Calu3 (cell line): Measurements from ENCODE around the gene ST8SIA1. TPM values are rescaled to one million over a fixed set of nuclear protein-coding genes. Genes with fewer than 3 reads are reported as not detected.

ENCODE experiments used
- BruUV-seq: library from RNA; stranded (reverse); fragments of 400-500 nt; replicated peaks from 2 replicates; lab custom pipeline; 2021; lab: Mats Ljungman, UMichigan
- CTCF ChIA-PET: fragments of 300-600 bp; sonication (Branson Sonifier 250); formaldehyde crosslinking; loops from one replicate; lab custom pipeline; 2022; ENCODE audit warnings: antibody characterized with exemption; lab: Charles Lee
- DNase-seq: peaks from one replicate; pipeline ENCODE4 v3.0.0; 2022
- H3K27ac Mint-ChIP-seq: one replicate; pipeline ENCODE4 v1.8.0; 2022; ENCODE audit warnings: mixed read lengths; ENCODE audit not compliant: unreplicated experiment
- H3K27me3 Mint-ChIP-seq: one replicate; pipeline ENCODE4 v1.8.0; 2022; ENCODE audit warnings: mixed read lengths; ENCODE audit not compliant: unreplicated experiment
- H3K36me3 Mint-ChIP-seq: one replicate; pipeline ENCODE4 v1.8.0; 2022; ENCODE audit warnings: mild to moderate bottlenecking, moderate library complexity, mixed read lengths; ENCODE audit not compliant: insufficient read depth, unreplicated experiment
- H3K4me1 Mint-ChIP-seq: one replicate; pipeline ENCODE4 v1.8.0; 2022; ENCODE audit warnings: mild to moderate bottlenecking, low read depth, mixed read lengths; ENCODE audit not compliant: unreplicated experiment
- H3K4me3 Mint-ChIP-seq: one replicate; pipeline ENCODE4 v1.8.0; 2022; ENCODE audit warnings: mild to moderate bottlenecking, low read depth, moderate library complexity, mixed read lengths; ENCODE audit not compliant: unreplicated experiment
- H3K9me3 Mint-ChIP-seq: one replicate; pipeline ENCODE4 v1.8.0; 2022; ENCODE audit warnings: low read depth, mixed read lengths; ENCODE audit not compliant: unreplicated experiment
- intact Hi-C: fragments of 100-400 bp; cut with micrococcal nuclease; formaldehyde crosslinking; loops from one replicate; pipeline ENCODE4 v1.10.0; 2022; ENCODE audit not compliant: unreplicated experiment
- total RNA-seq: library from RNA; stranded (reverse); gene quantifications from 2 replicates; pipeline ENCODE4 v1.2.3, GENCODE V29; 2022
- TF ChIP-seq, protein P1 (sequence below): fragments of 200-600 bp; IDR thresholded peaks from one replicate; pipeline ENCODE4 v1.8.0; 2022; ENCODE audit warnings: antibody characterized with exemption; ENCODE audit not compliant: unreplicated experiment

ST8SIA1 gene
- total RNA-seq, 1 experiment from 2014 or later: not detected

DNA sequence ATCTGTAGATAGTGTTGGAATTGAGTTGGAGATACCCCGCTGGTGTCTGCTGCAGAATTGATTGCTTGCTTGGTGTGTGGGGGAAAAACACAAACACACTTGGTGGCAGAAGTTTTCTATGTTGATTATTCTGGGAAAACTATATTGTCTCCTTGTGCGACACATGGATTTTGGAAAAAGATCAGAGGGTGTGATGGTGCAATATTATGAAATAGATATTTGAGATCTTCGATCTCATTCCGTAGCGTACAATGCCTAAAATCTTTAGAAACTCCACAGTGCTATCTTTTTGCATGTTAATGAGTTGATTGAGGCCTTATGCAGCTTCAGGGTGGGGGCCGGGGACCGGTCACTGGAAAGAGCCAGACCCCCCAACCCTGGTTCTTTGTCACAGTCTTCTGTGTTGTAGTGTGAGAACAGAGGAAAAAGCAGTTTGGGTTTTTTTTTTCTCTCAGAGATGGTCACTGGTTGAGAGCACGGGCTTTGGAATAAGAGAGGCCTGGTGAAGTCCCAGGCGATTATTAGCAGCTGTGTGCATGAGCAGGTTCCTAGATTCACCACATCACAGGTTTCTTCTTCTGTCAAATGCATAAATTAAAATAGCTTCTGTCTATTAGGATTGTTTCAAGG is 88.2 kb downstream of the ST8SIA1 start:
- Mint-ChIP-seq H3K4me1 (no peaks in the 10 kb centered on the region), H3K27me3 (no peaks in the 10 kb centered on the region), H3K9me3 (no peaks in the 10 kb centered on the region), H3K4me3 (no peak overlapping the region), H3K36me3 (no peaks in the 10 kb centered on the region), H3K27ac (no peak overlapping the region)
- intact Hi-C loops: no loop called here
- no peak for DNase-seq
- CTCF ChIA-PET: no interaction called here
- no TSS peak for BruUV-seq
- TF ChIP-seq, protein P1, sequence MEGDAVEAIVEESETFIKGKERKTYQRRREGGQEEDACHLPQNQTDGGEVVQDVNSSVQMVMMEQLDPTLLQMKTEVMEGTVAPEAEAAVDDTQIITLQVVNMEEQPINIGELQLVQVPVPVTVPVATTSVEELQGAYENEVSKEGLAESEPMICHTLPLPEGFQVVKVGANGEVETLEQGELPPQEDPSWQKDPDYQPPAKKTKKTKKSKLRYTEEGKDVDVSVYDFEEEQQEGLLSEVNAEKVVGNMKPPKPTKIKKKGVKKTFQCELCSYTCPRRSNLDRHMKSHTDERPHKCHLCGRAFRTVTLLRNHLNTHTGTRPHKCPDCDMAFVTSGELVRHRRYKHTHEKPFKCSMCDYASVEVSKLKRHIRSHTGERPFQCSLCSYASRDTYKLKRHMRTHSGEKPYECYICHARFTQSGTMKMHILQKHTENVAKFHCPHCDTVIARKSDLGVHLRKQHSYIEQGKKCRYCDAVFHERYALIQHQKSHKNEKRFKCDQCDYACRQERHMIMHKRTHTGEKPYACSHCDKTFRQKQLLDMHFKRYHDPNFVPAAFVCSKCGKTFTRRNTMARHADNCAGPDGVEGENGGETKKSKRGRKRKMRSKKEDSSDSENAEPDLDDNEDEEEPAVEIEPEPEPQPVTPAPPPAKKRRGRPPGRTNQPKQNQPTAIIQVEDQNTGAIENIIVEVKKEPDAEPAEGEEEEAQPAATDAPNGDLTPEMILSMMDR: no peak

DNA sequence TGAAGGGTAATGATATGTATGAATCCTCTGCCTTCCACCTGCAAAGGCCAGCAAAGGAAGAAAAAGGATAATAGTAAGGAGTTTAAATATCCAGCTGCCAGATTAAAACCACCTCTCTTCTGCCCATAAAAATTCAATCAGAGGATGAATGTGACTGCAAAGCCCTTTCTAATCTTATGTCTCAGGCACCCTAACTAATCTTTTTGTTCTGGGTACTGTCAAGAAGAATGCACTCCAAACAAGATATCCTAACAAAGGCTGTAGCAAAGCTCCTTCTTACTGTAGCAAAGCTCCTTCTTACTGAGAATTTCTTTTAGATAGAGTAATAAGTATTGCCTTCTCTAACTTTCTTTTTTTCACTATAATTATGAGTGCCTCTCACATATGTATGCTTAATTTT is 91.8 kb downstream of the ST8SIA1 start:
- CTCF ChIA-PET: no interaction called here
- Mint-ChIP-seq H3K36me3 (no peaks in the 10 kb centered on the region), H3K27ac (no peak overlapping the region), H3K9me3 (no peaks in the 10 kb centered on the region), H3K4me1 (no peaks in the 10 kb centered on the region), H3K27me3 (no peaks in the 10 kb centered on the region), H3K4me3 (no peak overlapping the region)
- intact Hi-C loops: no loop called here
- no peak for DNase-seq
- no TSS peak for BruUV-seq
- TF ChIP-seq, protein P1: no peak

DNA sequence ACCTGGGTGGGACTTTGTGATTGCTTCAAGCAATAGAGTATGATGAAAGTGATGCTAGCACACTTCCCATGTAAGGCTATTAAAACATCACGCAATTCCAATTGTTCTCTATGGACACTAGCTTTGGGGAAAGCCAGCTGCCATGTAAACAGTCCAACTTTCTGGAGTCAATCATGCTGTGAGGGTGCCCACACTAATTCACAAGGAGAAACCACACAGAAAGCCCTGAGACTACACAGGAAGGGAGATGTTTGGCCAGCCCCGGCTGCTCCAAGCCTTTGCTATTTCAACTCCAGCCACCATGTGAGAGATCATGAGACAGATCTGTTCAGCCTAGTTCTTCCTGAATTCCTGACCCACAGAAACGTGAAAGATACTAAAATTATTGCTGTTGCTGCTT is 96.3 kb downstream of the ST8SIA1 start:
- intact Hi-C loops: loop anchor here (10.0 kb wide), 1 partner anchor 197 kb away; no protein-coding TSS in a partner anchor
- BruUV-seq: no TSS peak
- Mint-ChIP-seq H3K4me3 (no peak overlapping the region), H3K9me3 (no peaks in the 10 kb centered on the region), H3K27me3 (no peaks in the 10 kb centered on the region), H3K36me3 (no peaks in the 10 kb centered on the region), H3K27ac (no peak overlapping the region), H3K4me1 (no peaks in the 10 kb centered on the region)
- CTCF ChIA-PET: no interaction called here
- TF ChIP-seq, protein P1: no peak
- no peak for DNase-seq

- no peaks in the 10 kb centered on the region for H3K36me3 Mint-ChIP-seq
- H3K27me3 Mint-ChIP-seq: no peaks in the 10 kb centered on the region
- H3K27ac Mint-ChIP-seq: no peak overlapping the region
- no peaks in the 10 kb centered on the region for H3K9me3 Mint-ChIP-seq
- no peak for DNase-seq
- CTCF ChIA-PET: no interaction called here
- BruUV-seq: no TSS peak
- no peak overlapping the region for H3K4me3 Mint-ChIP-seq
- intact Hi-C loops: loop anchor here (10.0 kb wide), 1 partner anchor 200 kb away; no protein-coding TSS in a partner anchor
- TF ChIP-seq, protein P1: no peak
- no peaks in the 10 kb centered on the region for H3K4me1 Mint-ChIP-seq
Observed at GRCh38 chr12:22234561-22234960, 99.9 kb downstream of the ST8SIA1 start.
